ENCODE measurements around the gene TRAP1. TPM values are rescaled to one million over a fixed set of nuclear protein-coding genes. Genes with fewer than 3 reads are reported as not detected.
A peak's percentile ranks its signal among the peaks of the same experiment; 100 is the strongest.

TRAP1 gene
- total and polyA plus RNA-seq, 7 donors, result 98.1 to 162 (median 122) TPM

GRCh38 chr16:3737181-3737580 is 19.9 kb upstream of the TRAP1 start:
- H3K9me3 ChIP-seq, result no peaks in the 10 kb centered on the region
- no peak for TF ChIP-seq CTCF (IDR thresholded peaks at IDR 0.05)
- H3K36me3 ChIP-seq (ENCODE audit: insufficient read depth in 1 of 2, low read depth in 1 of 2), result peaks cover 0 to 99% of the 10 kb centered on the region in 2 donors
- WGBS, 3 donors, result 82 to 90% (median 89%) methylated on average over 8 of the region's 8 CpGs
- no peak for DNase-seq
- no peaks in the 10 kb centered on the region for H3K4me1 ChIP-seq
- no peak overlapping the region for H3K27ac ChIP-seq
- H3K27me3 ChIP-seq (ENCODE audit: insufficient read depth in 3 of 3, low read length in 2 of 3), result no peaks in the 10 kb centered on the region
- intact Hi-C loops (cut with DNase I), result no loop called here
- no peak overlapping the region for H3K4me3 ChIP-seq
- ATAC-seq, result no peak

DNA sequence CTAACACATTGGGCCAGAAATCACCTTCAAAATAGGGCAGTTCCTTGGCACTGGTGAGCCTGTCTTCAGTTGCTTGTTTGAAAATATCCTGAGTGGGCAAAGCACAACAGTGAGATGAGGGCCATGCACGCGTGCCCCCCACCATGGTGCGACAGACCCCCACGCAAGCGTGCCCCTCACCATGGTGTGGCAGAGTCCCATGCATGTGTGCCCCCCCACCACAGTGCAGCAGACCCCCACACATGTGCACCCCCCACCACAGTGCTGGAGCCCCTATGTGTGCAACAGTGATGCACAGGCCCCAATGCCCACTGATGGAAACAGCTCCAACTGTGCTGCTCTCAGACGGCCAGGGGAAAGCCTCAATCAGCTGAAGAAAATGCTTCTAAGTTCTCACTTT is 18.8 kb upstream of the TRAP1 start:
- peaks cover 5 to 99% of the 10 kb centered on the region in 2 donors for H3K36me3 ChIP-seq (ENCODE audit: insufficient read depth in 1 of 2, low read depth in 1 of 2)
- no peaks in the 10 kb centered on the region for H3K9me3 ChIP-seq
- H3K4me1 ChIP-seq, result no peaks in the 10 kb centered on the region
- WGBS, 3 donors, result 90 to 95% (median 95%) methylated on average over 6 of the region's 6 CpGs
- TF ChIP-seq CTCF (IDR thresholded peaks at IDR 0.05), result no peak
- intact Hi-C loops (cut with DNase I), result no loop called here
- H3K27ac ChIP-seq, result no peak overlapping the region
- no peaks in the 10 kb centered on the region for H3K27me3 ChIP-seq (ENCODE audit: insufficient read depth in 3 of 3, low read length in 2 of 3)
- H3K4me3 ChIP-seq, result no peak overlapping the region
- ATAC-seq (no peak), DNase-seq (no peak)

DNA sequence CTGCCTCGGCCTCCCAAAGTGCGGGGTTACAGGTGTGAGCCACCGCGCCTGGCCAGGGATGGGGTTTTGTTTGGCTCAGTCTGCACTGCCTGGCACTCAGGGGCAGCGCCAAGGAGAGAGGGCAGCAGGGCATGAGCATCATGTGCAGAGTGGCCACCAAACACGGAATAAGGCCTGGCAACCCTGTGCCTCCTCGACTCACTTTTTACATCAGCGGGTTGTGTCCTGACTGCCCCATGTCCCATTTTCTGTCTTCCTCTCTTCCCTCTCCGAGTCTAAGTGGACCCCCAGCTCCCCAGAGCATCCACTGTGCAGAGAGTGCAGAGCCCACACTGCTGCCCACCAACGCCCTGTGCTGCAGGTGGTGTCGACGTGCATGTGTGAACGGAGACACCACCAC is 18.2 kb upstream of the TRAP1 start:
- DNase-seq (no peak), ATAC-seq (no peak)
- Histone ChIP-seq H3K36me3 (ENCODE audit: insufficient read depth in 1 of 2, low read depth in 1 of 2) (peaks cover 5 to 99% of the 10 kb centered on the region in 2 donors), H3K27ac (no peak overlapping the region), H3K27me3 (ENCODE audit: insufficient read depth in 3 of 3, low read length in 2 of 3) (no peaks in the 10 kb centered on the region), H3K4me3 (no peak overlapping the region), H3K4me1 (no peaks in the 10 kb centered on the region), H3K9me3 (no peaks in the 10 kb centered on the region)
- no peak for TF ChIP-seq CTCF (IDR thresholded peaks at IDR 0.05)
- intact Hi-C loops (cut with DNase I), result no loop called here
- WGBS, 3 donors, result 95 to 98% (median 96%) methylated on average over 13 of the region's 13 CpGs

GRCh38 chr16:3734758-3735221 is 17.5 kb upstream of the TRAP1 start:
- TF ChIP-seq CTCF (IDR thresholded peaks at IDR 0.05), result no peak
- intact Hi-C loops (cut with DNase I), result no loop called here
- no peak for DNase-seq
- 96 to 97% (median 97%) methylated on average over 25 of the region's 25 CpGs for WGBS, 3 donors
- Histone ChIP-seq H3K36me3 (ENCODE audit: insufficient read depth in 1 of 2, low read depth in 1 of 2) (peaks cover 5 to 99% of the 10 kb centered on the region in 2 donors), H3K9me3 (no peaks in the 10 kb centered on the region), H3K4me1 (no peaks in the 10 kb centered on the region), H3K27me3 (ENCODE audit: insufficient read depth in 3 of 3, low read length in 2 of 3) (no peaks in the 10 kb centered on the region), H3K27ac (no peak overlapping the region), H3K4me3 (no peak overlapping the region)
- peak in 2 of 4 donors; percentile 3 to 15 for ATAC-seq

GRCh38 chr16:3734084-3734757 is 16.9 kb upstream of the TRAP1 start:
- Histone ChIP-seq H3K36me3 (ENCODE audit: insufficient read depth in 1 of 2, low read depth in 1 of 2) (peaks cover 5 to 99% of the 10 kb centered on the region in 2 donors), H3K9me3 (no peaks in the 10 kb centered on the region), H3K27ac (no peak overlapping the region), H3K4me1 (no peaks in the 10 kb centered on the region), H3K27me3 (ENCODE audit: insufficient read depth in 3 of 3, low read length in 2 of 3) (no peaks in the 10 kb centered on the region), H3K4me3 (no peak overlapping the region)
- no peak for TF ChIP-seq CTCF (IDR thresholded peaks at IDR 0.05)
- DNase-seq, result no peak
- peak in 1 of 4 donors; percentile 12 for ATAC-seq
- intact Hi-C loops (cut with DNase I), result no loop called here
- WGBS, 3 donors, result 97 to 98% (median 97%) methylated on average over 27 of the region's 27 CpGs
